Measurements from ENCODE around the gene PAGE2B. TPM values are rescaled to one million over a fixed set of nuclear protein-coding genes. Genes with fewer than 3 reads are reported as not detected.
A peak's percentile ranks its signal among the peaks of the same experiment; 100 is the strongest.

PAGE2B gene
- total and polyA plus RNA-seq, 9 of the 15 experiments (the other 6 are each of a cell fraction or from before 2014, with no cell fraction given), result 1.8 to 36.0 (median 16.5) TPM

GRCh38 chrX:55028040-55028439 is 46.8 kb upstream of the PAGE2B start (continued):
- TF ChIP-seq BRF1 (IDR thresholded peaks at IDR 0.05; ENCODE audit: borderline replicate concordance, extremely low read depth, insufficient read length), result no peak
- TF ChIP-seq ZNF253 (CRISPR knock-in tag; conservative IDR thresholded peaks at IDR 0.05), result no peak
- no peak for TF ChIP-seq E4F1 (CRISPR knock-in tag; IDR thresholded peaks at IDR 0.05; ENCODE audit: borderline replicate concordance)
- no peak for TF ChIP-seq GABPA (tag; conservative IDR thresholded peaks at IDR 0.05; ENCODE audit: low read depth)
- TF ChIP-seq RBM14 (IDR thresholded peaks at IDR 0.05; ENCODE audit: borderline replicate concordance, insufficient read depth, low read depth, low read length), result no peak
- no peak for TF ChIP-seq ZNF239 (CRISPR knock-in tag; IDR thresholded peaks at IDR 0.05)
- TF ChIP-seq SRF (CRISPR knock-in tag; IDR thresholded peaks at IDR 0.05), result no peak
- TF ChIP-seq ZKSCAN1 (IDR thresholded peaks at IDR 0.05; ENCODE audit: low read depth, low read length), result no peak
- no peak for TF ChIP-seq TAF1 (IDR thresholded peaks at IDR 0.05; ENCODE audit: control insufficient read depth, extremely low read depth, insufficient read depth, low read length, severe bottlenecking)
- no peak for TF ChIP-seq GATAD2A (IDR thresholded peaks at IDR 0.05)
- TF ChIP-seq, protein P1, sequence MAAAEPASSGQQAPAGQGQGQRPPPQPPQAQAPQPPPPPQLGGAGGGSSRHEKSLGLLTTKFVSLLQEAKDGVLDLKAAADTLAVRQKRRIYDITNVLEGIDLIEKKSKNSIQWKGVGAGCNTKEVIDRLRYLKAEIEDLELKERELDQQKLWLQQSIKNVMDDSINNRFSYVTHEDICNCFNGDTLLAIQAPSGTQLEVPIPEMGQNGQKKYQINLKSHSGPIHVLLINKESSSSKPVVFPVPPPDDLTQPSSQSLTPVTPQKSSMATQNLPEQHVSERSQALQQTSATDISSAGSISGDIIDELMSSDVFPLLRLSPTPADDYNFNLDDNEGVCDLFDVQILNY (CRISPR knock-in tag; IDR thresholded peaks at IDR 0.05), result no peak
- TF ChIP-seq XRCC3 (IDR thresholded peaks at IDR 0.05), result no peak
- TF ChIP-seq, protein P2, sequence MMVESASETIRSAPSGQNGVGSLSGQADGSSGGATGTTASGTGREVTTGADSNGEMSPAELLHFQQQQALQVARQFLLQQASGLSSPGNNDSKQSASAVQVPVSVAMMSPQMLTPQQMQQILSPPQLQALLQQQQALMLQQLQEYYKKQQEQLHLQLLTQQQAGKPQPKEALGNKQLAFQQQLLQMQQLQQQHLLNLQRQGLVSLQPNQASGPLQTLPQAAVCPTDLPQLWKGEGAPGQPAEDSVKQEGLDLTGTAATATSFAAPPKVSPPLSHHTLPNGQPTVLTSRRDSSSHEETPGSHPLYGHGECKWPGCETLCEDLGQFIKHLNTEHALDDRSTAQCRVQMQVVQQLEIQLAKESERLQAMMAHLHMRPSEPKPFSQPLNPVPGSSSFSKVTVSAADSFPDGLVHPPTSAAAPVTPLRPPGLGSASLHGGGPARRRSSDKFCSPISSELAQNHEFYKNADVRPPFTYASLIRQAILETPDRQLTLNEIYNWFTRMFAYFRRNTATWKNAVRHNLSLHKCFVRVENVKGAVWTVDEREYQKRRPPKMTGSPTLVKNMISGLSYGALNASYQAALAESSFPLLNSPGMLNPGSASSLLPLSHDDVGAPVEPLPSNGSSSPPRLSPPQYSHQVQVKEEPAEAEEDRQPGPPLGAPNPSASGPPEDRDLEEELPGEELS (CRISPR knock-in tag; IDR thresholded peaks at IDR 0.05; ENCODE audit: borderline replicate concordance), result no peak
- TF ChIP-seq BRD9 (IDR thresholded peaks at IDR 0.05; ENCODE audit: low read depth, partially characterized antibody), result no peak
- TF ChIP-seq ZNF830 (CRISPR knock-in tag; IDR thresholded peaks at IDR 0.05), result no peak
- TF ChIP-seq DACH1 (IDR thresholded peaks at IDR 0.05; ENCODE audit: partially characterized antibody), result no peak
- no peak for TF ChIP-seq POLR3G (IDR thresholded peaks at IDR 0.05; ENCODE audit: extremely low read depth, insufficient read length, insufficient replicate concordance)
- peak; percentile 72; the same call in 1 of the 2 replicates for TF ChIP-seq SMARCC2 (IDR thresholded peaks at IDR 0.05; ENCODE audit: low read depth)
- no peak for TF ChIP-seq ZNF780A (CRISPR knock-in tag; IDR thresholded peaks at IDR 0.05)
- TF ChIP-seq EZH2 (IDR thresholded peaks at IDR 0.05; ENCODE audit: borderline replicate concordance, low read depth, low read length), result no peak
- no peak for TF ChIP-seq PURB (CRISPR knock-in tag; IDR thresholded peaks at IDR 0.05; ENCODE audit: low read depth)
- TF ChIP-seq ZNF24 (IDR thresholded peaks at IDR 0.05), result no peak
- TF ChIP-seq SRSF9 (IDR thresholded peaks at IDR 0.05; ENCODE audit: borderline replicate concordance, low read depth, low read length), result no peak
- no peak for TF ChIP-seq NCOA4 (IDR thresholded peaks at IDR 0.05; ENCODE audit: partially characterized antibody)
- TF ChIP-seq, protein P3, sequence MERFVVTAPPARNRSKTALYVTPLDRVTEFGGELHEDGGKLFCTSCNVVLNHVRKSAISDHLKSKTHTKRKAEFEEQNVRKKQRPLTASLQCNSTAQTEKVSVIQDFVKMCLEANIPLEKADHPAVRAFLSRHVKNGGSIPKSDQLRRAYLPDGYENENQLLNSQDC (CRISPR knock-in tag; IDR thresholded peaks at IDR 0.05), result no peak
- TF ChIP-seq ZNF79 (CRISPR knock-in tag; IDR thresholded peaks at IDR 0.05; ENCODE audit: low read depth), result no peak
